Right lobe of liver (tissue), 6 donors: ENCODE measurements around the gene DOCK1. TPM values are rescaled to one million over a fixed set of nuclear protein-coding genes. Genes with fewer than 3 reads are reported as not detected.

Experiments
- ATAC-seq, 4 donors: fragments of 200-7000 bp; cut with Tn5 transposase; one replicate each; pipeline ENCODE4 v1.9.1; 2020; ENCODE audit warnings: mild to moderate bottlenecking in 4 of 4, moderate library complexity in 4 of 4
- DNase-seq, 3 donors: peaks; one replicate each; pipeline ENCODE4 v3.0.0-alpha.2; 2020
- H3K27ac ChIP-seq, 3 donors: fragments of 200-600 bp; one replicate each; pipeline ENCODE4 v1.8.0; 2022
- H3K27me3 ChIP-seq, 2 donors: fragments of 200-600 bp; one replicate each; pipeline ENCODE4 v1.8.0; 2022
- H3K36me3 ChIP-seq, 4 donors: fragments of 200-600 bp; sonication (generic) in 1 of 4; one replicate each; pipeline versions ENCODE4 v1.5.1 to v1.8.0; 2017 to 2022; ENCODE audit warnings: control low read depth in 1 of 4
- H3K4me1 ChIP-seq, 4 donors: fragments of 200-600 bp; sonication (generic) in 1 of 4; one replicate each; pipeline versions ENCODE4 v1.5.1 to v1.8.0; 2017 to 2022; ENCODE audit warnings: control low read depth in 1 of 4
- H3K4me3 ChIP-seq, 3 donors: fragments of 200-600 bp; one replicate each; pipeline ENCODE4 v1.8.0; 2022
- H3K9me3 ChIP-seq, 4 donors: fragments of 200-600 bp; sonication (generic) in 1 of 4; one replicate each; pipeline versions ENCODE4 v1.5.1 to v1.8.0; 2017 to 2022; ENCODE audit warnings: control low read depth in 1 of 4
- CTCF ChIP-seq, 4 donors: fragments of 200-600 bp in 3 of 4; fragments of 450-650 bp in 1 of 4; IDR thresholded peaks; one replicate each; pipeline versions ENCODE4 v1.5.1 to v1.8.0; 2016 to 2022; ENCODE audit warnings: antibody characterized with exemption in 4 of 4, mild to moderate bottlenecking in 2 of 4
- POLR2A ChIP-seq: fragments of 450-650 bp; IDR thresholded peaks from one replicate; pipeline ENCODE4 v1.6.1; 2017; ENCODE audit warnings: antibody characterized with exemption, mild to moderate bottlenecking
- WGBS: methylation state at CpG from one replicate; pipeline ENCODE4 v1.1.6; 2018; ENCODE audit warnings: low coverage, low lambda C conversion rate; ENCODE audit not compliant: insufficient coverage; ENCODE audit errors: missing lambda C conversion rate; 5-methylcytosine and 5-hydroxymethylcytosine counted together
- intact Hi-C, 2 donors: fragments of 100-400 bp; cut with DNase I; formaldehyde crosslinking; loops; one replicate each; pipeline versions ENCODE4 v1.11.2 to v1.14.1; 2022
- total RNA-seq, 6 experiments: library from RNA; depleted of rRNA in 2 of 6; stranded (reverse); fragments of >200 nt in 2 of 6; fragmentation: NEBNext Ultra II Directional in 3 of 6; extraction: Animal tissue kit (Norgen Biotek cat#: 25700) in 3 of 6; gene quantifications; one replicate each; pipeline versions ENCODE4 v1.1.0 to v1.2.4, GENCODE V29; 2016 to 2023
- donor health status: DM: no; HTN: yes; CAD: no.
- donor health status: DM: no; HTN: no; CAD: no.
- donor health status: DM: no; HTN: no; CAD: no.
- donor health status: DM: no; HTN: yes; CAD: no.
- donor health status: DM: no; HTN: yes; CAD: no.

Gene DOCK1
- total RNA-seq, 6 experiments from 2014 or later: 13.8 to 17.8 (median 14.6) TPM

- intact Hi-C loops: no loop called here
- ATAC-seq (no peak), DNase-seq (no peak)
- Histone ChIP-seq H3K36me3 (peaks cover 0 to under 1% (median 0%) of the 10 kb centered on the region in 4 donors), H3K27me3 (no peaks in the 10 kb centered on the region), H3K27ac (no peak overlapping the region), H3K9me3 (no peaks in the 10 kb centered on the region), H3K4me3 (no peak overlapping the region), H3K4me1 (no peaks in the 10 kb centered on the region)
- TF ChIP-seq CTCF (IDR thresholded peaks at IDR 0.05) (no peak), POLR2A (no peak)
- 87% methylated on average over 3 of the region's 12 CpGs for WGBS
Observed at GRCh38 chr10:127424594-127425264, 519.5 kb downstream of the DOCK1 start.

GRCh38 chr10:127426746-127427145 lies 521.5 kb downstream of the DOCK1 start:
- DNase-seq (no peak), ATAC-seq (no peak)
- intact Hi-C loops: no loop called here
- Histone ChIP-seq H3K27ac (no peak overlapping the region), H3K27me3 (no peaks in the 10 kb centered on the region), H3K4me1 (no peaks in the 10 kb centered on the region), H3K4me3 (no peak overlapping the region), H3K9me3 (no peaks in the 10 kb centered on the region), H3K36me3 (no peaks in the 10 kb centered on the region)
- 89% methylated on average over 1 of the region's 4 CpGs for WGBS
- TF ChIP-seq CTCF (IDR thresholded peaks at IDR 0.05): no peak
- no peak for TF ChIP-seq POLR2A

- 95% methylated on average over 5 of the region's 6 CpGs for WGBS
- no peak for ATAC-seq
- no peak for DNase-seq
Observed at GRCh38 chr10:127427926-127428325, 522.7 kb downstream of the DOCK1 start.

GRCh38 chr10:127428385-127428980 lies 523.3 kb downstream of the DOCK1 start:
- Histone ChIP-seq H3K4me1 (no peaks in the 10 kb centered on the region), H3K9me3 (no peaks in the 10 kb centered on the region), H3K27me3 (no peaks in the 10 kb centered on the region), H3K27ac (no peak overlapping the region), H3K4me3 (no peak overlapping the region), H3K36me3 (no peaks in the 10 kb centered on the region)
- WGBS: 89% methylated on average over 14 of the region's 18 CpGs
- TF ChIP-seq CTCF (IDR thresholded peaks at IDR 0.05) (no peak), POLR2A (no peak)
- ATAC-seq: no peak
- intact Hi-C loops: no loop called here
- DNase-seq: no peak

More at GRCh38 chr10:127427926-127428325, 522.7 kb downstream of the DOCK1 start:
- H3K4me3 ChIP-seq: no peak overlapping the region
- H3K36me3 ChIP-seq: no peaks in the 10 kb centered on the region
- H3K9me3 ChIP-seq: no peaks in the 10 kb centered on the region
- H3K27me3 ChIP-seq: no peaks in the 10 kb centered on the region
- no peaks in the 10 kb centered on the region for H3K4me1 ChIP-seq
- intact Hi-C loops: no loop called here
- H3K27ac ChIP-seq: no peak overlapping the region
- TF ChIP-seq CTCF (IDR thresholded peaks at IDR 0.05) (no peak), POLR2A (no peak)
